CD4-positive, alpha-beta T cell treated with Interleukin-15 for 1 hour (primary cell): Measurements from ENCODE around the gene C3orf20.

Experiments
- DNase-seq: peaks from one replicate; pipeline ENCODE4 v3.0.0-alpha.2; 2020

C3orf20 gene

GRCh38 chr3:14761121-14761672, 86.3 kb downstream of the C3orf20 start:
- DNase-seq = no peak

GRCh38 chr3:14761866-14762265, 86.9 kb downstream of the C3orf20 start:
- DNase-seq = no peak

GRCh38 chr3:14762701-14763100, 87.8 kb downstream of the C3orf20 start:
- DNase-seq = no peak

GRCh38 chr3:14764331-14765059, 89.6 kb downstream of the C3orf20 start:
- no peak for DNase-seq

GRCh38 chr3:14765060-14765400, 90.1 kb downstream of the C3orf20 start:
- DNase-seq = no peak

- DNase-seq = no peak
Measured at GRCh38 chr3:14765576-14766427, 90.9 kb downstream of the C3orf20 start.

- DNase-seq = no peak
Measured at GRCh38 chr3:14766428-14767244, 91.7 kb downstream of the C3orf20 start.

GRCh38 chr3:14767245-14768051, 92.5 kb downstream of the C3orf20 start:
- DNase-seq = no peak

GRCh38 chr3:14768182-14768790, 93.3 kb downstream of the C3orf20 start:
- no peak for DNase-seq

- DNase-seq = no peak
Measured at GRCh38 chr3:14768881-14769280, 93.9 kb downstream of the C3orf20 start.

GRCh38 chr3:14769544-14770325, 94.8 kb downstream of the C3orf20 start:
- no peak for DNase-seq

GRCh38 chr3:14770591-14770990, 95.7 kb downstream of the C3orf20 start:
- DNase-seq = no peak

- DNase-seq = no peak
Measured at GRCh38 chr3:14771593-14772497, 96.9 kb downstream of the C3orf20 start.

- DNase-seq = no peak
Measured at GRCh38 chr3:14772533-14773138, 97.7 kb downstream of the C3orf20 start.

GRCh38 chr3:14773281-14773680, 98.3 kb downstream of the C3orf20 start:
- no peak for DNase-seq

- DNase-seq = no peak
Measured at GRCh38 chr3:14773691-14774128, 98.8 kb downstream of the C3orf20 start.

GRCh38 chr3:14774431-14774830, 99.5 kb downstream of the C3orf20 start:
- DNase-seq = no peak

GRCh38 chr3:14775011-14775410, 100.1 kb downstream of the C3orf20 start:
- no peak for DNase-seq

- no peak for DNase-seq
Measured at GRCh38 chr3:14775563-14775962, 100.6 kb downstream of the C3orf20 start.
